NCI-H446 (cell line): ENCODE measurements around the gene C1orf35.

Source experiments
- DNase-seq, 2 experiments: peaks; one replicate each; lab custom pipeline; 2025; lab: John Stamatoyannopoulos, UW

The C1orf35 gene

GRCh38 chr1:228063251-228064191 is 39.6 kb downstream of the C1orf35 start:
- no peak for DNase-seq

- no peak for DNase-seq
Observed at GRCh38 chr1:228062812-228063211, 40.3 kb downstream of the C1orf35 start.

GRCh38 chr1:228062085-228062791 is 40.9 kb downstream of the C1orf35 start:
- DNase-seq = no peak

- DNase-seq = no peak
Observed at GRCh38 chr1:228061411-228062084, 41.6 kb downstream of the C1orf35 start.

GRCh38 chr1:228060458-228061190 is 42.5 kb downstream of the C1orf35 start:
- no peak for DNase-seq

DNA sequence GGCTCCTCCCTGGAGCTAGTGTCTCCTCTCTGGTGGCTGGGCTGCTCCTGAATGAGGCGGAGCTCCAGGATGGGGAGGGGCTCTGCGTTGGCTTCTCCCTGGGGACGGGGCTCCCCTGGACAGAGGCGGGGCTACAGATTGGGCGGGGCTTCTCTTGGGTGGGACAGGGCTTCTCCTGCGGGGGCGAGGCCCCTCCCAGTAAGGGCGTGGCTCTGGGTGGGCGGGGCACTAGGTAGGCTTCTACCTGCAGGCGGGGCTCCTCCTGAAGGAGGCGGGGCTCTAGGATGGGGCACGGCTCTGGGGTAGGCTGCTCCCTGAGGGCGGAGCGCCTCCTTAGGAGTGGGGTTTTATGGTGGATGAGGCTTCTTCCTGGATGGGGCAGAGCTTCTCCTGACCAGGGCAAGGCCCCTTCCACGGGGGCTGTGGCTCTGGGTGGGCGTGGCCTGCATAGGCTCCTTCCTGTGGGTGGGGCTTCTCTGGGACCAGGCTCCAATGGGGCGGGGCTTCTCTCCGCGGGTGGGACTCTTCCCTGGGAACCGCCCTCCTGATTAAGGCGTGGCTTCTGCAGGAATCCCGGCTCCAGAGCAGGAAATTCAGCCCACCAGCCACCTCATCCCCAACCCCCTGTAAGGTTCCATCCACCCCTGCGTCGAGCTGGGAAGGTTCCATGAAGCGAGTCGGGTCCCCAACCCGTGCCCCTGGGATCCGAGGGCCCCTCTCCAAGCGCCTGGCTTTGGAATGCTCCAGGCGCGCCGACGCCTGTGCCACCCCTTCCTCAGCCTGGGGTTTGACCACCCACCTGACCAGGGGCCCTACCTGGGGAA is 43.3 kb downstream of the C1orf35 start:
- DNase-seq = no peak

DNA sequence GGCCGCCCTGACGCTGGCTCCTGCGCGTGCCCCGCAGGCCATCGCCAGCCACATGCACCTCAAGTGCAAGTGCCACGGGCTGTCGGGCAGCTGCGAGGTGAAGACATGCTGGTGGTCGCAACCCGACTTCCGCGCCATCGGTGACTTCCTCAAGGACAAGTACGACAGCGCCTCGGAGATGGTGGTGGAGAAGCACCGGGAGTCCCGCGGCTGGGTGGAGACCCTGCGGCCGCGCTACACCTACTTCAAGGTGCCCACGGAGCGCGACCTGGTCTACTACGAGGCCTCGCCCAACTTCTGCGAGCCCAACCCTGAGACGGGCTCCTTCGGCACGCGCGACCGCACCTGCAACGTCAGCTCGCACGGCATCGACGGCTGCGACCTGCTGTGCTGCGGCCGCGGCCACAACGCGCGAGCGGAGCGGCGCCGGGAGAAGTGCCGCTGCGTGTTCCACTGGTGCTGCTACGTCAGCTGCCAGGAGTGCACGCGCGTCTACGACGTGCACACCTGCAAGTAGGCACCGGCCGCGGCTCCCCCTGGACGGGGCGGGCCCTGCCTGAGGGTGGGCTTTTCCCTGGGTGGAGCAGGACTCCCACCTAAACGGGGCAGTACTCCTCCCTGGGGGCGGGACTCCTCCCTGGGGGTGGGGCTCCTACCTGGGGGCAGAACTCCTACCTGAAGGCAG is 44.0 kb downstream of the C1orf35 start:
- no peak for DNase-seq

GRCh38 chr1:228058172-228058948 is 44.8 kb downstream of the C1orf35 start:
- no peak for DNase-seq
